Ramos (cell line): Measurements from ENCODE around the gene DCAF7.

Experiments
- in situ Hi-C: fragments of 300-500 bp; cut with MboI; formaldehyde crosslinking; loops from one replicate; pipeline ENCODE4 v1.14.3; 2022; ENCODE audit warnings: low sequenced_read_pairs; ENCODE audit not compliant: unreplicated experiment

DCAF7 gene

GRCh38 chr17:63543822-63544420 is 6.4 kb upstream of the DCAF7 start:
- in situ Hi-C loops, result no loop called here

DNA sequence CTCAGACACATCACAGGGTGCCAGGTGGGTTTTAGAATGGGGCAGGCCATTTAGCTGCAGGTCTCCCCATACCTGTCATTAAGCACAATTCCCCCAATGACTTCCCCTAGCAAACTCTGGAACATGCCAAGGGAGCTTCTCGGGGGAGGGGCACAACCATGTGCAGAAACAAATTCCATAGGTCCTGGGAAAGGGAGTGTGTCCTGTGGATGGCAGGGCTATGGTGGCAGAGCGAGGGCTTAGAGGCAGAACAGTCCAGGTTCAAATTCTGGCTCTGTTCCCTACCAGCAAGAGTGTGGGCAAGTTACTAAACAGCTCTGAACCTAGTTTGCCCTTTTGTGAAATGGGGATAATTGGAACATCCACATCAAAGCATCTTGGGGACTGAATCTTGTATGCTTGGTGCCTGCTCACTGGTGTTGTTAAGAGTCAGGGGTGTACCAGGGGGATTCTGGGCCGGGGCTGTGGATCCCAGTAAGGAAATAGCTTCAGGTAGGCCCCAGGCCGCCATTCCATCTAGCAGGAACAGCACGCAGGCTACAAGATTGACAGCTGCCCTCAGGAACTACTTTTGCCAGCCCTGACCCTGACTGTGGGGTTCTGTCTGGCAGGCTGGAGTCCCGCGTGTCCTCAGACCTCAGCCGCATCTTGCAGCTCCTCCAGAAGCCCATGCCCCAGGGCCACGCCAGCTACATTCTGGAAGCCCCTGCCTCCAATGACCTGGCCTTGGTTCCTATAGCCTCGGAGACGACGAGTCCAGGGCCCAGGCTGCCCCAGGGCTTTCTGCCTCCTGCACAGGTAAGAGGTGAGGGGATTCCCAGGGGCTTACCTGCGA is 5.6 kb upstream of the DCAF7 start:
- in situ Hi-C loops, result no loop called here

- in situ Hi-C loops, result no loop called here
Observed at GRCh38 chr17:63546308-63547082, 3.8 kb upstream of the DCAF7 start.

DNA sequence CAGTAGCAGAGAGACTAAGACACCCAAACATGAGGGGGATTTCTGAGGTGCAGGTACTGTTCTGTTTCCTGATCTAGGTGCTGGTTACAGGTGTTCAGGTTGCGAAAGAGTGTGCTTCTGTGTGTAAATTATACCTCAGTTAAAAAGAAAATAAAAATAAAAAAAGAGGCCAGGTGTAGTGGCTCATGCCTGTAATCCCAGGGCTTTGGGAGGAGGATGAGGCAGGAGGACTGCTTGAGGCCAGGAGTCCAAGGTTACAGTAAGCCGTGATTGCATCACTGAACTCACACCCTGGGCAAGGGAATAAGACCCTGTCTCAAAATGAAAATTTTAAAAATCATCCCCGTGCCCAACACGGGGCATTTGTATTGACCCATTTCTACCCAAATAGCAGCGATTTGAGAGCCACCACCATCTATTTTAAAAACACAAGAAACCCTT is 3.2 kb upstream of the DCAF7 start:
- in situ Hi-C loops, result no loop called here

DNA sequence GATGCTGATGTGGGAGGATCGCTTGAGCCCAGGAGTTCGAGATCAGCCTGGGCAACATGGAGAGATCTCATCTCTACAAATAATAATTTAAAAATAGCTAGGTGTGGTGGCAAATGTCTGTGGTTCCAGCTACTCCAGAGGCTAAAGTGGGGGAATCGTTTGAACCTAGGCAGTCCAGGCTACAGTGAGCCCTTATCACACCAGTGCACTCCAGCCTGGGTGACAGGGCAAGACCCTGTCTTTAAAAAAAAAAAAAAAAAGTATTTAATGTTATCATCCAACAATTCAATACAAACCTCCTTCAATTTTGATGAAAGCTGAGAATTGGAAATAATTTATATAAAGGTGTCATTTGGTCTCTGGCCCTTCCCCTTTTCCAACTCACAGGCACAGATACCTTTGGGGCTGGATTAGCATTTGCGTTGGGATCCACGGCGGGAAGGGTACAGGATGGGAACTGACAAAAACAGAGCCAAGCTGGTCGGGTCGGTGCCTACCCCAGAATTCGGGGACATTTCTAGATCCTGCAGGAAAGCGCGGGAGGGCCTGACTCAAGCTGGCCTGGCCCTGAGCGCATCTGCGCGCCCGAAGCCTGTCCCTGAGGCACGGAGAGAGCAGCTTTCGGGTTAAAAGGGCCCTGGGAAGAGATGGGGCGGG is 860 bp upstream of the DCAF7 start:
- in situ Hi-C loops, result no loop called here

DNA sequence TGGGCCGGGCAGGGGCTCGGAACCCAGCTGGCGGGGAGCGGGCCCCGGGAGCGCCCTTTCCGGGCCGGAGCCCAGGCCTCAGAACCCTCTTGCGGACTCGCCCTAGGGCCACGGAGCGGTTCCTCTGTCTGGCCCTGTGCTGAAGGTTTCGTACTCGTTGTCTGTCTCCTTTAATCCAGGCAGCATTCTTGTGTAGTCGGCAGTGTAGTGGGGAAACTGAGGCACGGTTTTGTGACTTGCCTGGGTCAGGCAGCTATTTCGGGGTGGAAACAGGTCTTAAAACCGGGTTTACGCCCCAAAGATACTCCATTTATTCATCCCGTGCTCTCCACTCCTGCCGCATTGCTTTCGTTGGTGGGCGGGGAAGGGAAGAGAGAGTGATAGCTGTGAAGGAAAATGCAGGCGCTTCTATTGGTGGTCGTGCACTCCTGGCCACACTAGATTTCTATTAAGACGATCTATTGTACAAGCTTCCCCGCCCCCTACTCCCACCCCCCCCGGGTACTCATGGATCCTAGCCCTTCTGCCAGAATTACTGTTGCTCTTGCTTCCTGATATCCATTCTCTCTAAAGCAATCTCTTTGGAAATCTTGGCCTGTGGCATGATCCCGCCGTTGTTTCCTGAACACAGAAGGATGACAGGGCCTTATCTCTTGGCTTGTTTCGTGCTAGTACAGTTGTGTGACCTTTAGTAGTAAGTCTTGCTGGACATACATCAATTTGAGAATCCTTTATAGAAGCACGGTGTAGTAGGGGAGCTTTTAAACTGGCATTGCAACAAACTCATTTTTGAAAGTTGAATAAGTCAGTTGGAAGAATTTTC is 751 bp downstream of the DCAF7 start:
- in situ Hi-C loops, result no loop called here

- in situ Hi-C loops, result no loop called here
Observed at GRCh38 chr17:63552211-63552610, 1.9 kb downstream of the DCAF7 start.

GRCh38 chr17:63555500-63556156 is 5.4 kb downstream of the DCAF7 start:
- in situ Hi-C loops, result no loop called here

- in situ Hi-C loops, result no loop called here
Observed at GRCh38 chr17:63557416-63557815, 7.1 kb downstream of the DCAF7 start.

DNA sequence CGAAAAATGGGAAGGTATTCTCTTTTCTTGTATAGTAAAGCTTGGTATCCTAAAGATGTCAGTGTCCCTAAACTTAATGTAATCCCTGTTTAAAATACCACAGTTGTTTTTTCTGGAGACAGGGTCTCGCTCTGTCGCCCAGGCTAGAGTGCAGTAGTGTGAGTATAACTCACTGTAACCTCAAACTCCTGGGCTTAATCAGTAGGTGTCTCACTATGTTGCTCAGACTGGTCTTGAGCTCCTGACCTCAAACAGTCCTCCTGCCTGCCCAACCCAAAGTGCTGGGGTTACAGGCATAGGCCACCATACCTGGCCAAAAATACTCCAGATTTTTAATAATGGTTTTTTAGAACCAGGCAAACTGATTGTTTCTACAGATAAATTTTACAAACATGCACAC is 8.2 kb downstream of the DCAF7 start:
- in situ Hi-C loops, result no loop called here

DNA sequence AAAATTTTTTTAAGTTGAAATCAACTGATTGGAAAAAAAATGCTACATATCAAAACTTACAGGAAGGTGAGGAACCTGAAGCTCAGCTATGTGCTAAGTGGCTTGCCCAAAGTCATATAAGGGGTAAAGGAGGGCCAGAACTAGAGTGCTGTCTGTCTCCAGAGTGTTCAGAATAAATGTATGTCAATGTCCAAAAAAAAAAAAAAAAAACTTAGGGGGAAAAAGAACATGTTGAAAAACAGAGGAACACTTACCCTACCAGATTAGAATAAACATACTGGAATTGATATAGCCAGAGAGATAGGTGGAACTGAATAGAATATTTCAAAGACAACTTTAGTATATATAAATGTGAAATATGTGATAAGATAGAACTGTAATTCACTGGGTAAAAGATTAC is 11.5 kb downstream of the DCAF7 start:
- in situ Hi-C loops, result no loop called here

DNA sequence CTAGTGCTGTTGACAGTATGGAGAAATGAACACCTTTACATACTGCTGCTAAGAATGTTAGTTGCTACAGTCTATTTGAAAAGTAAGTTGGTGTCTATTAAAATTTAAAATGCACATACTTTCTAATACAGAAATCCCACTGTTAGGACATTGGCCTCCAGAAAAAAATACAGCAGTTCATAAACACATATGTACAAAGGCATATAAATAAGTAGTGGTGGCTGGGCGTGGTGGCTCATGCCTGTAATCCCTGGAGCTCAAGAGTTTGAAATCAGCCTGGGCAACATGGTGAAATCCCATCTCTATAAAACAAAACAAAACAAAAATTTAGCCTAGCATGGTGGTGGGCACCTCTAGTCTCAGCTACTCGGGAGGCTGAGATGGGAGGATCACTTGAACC is 13.1 kb downstream of the DCAF7 start:
- in situ Hi-C loops, result no loop called here

DNA sequence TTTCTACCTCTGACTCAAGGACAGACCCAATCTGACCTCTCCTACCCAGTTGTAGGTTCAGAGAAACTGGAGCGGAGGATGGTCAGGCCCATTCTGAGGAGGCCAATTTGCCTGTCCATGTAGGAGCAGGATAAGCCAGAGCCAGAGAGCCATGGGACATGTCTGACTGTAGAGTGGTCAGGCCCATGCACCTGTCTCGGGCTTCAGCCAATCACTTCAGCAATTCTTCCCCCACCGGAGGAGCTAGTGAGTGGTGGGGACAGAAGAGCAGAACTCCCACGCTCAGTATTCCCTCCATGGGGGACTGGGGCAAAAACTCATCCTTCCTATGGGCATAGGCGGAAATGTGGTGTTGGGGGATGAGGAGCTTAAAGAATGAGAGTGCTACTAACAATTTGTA is 14.3 kb downstream of the DCAF7 start:
- in situ Hi-C loops, result no loop called here

DNA sequence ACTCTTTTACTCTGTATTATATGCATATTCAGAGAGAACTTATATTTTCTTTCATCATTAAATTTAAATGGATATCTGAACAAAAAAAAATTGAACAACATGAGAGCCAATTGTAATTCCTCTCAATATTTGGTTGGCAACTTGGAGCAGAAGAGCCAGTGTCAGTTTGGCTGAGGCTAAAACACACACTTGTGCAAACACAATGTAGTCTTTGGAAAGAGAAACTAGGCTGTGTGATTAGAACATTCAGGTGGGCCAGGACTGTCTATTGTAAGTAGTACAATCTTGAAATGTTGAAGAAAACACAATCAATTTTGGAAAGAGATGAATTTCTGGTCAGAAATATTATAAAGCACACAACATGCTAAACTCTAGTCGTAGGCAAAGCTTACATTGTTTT is 17.0 kb downstream of the DCAF7 start:
- in situ Hi-C loops, result no loop called here

- in situ Hi-C loops, result no loop called here
Observed at GRCh38 chr17:63568563-63568962, 18.3 kb downstream of the DCAF7 start.

- in situ Hi-C loops, result no loop called here
Observed at GRCh38 chr17:63571632-63572310, 21.5 kb downstream of the DCAF7 start.

DNA sequence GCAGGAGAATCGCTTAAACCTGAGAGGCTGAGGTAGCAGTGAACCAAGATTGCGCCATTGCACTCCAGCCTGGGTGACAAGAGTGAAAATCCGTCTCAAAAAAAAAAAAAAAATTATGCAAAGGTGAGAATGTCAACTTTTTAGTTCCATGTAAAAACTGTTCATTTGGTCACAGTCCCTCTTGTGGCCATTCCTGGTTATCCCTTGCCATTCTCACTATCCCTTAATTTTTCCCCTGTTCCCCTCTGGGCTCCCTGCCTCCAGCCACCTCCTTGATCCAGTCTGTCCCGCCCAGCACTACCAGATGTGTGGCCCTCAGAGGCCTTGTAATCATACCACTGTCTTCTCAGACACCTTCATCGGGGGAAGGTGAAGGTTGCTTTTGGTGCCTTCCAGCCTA is 23.4 kb downstream of the DCAF7 start:
- in situ Hi-C loops, result no loop called here

DNA sequence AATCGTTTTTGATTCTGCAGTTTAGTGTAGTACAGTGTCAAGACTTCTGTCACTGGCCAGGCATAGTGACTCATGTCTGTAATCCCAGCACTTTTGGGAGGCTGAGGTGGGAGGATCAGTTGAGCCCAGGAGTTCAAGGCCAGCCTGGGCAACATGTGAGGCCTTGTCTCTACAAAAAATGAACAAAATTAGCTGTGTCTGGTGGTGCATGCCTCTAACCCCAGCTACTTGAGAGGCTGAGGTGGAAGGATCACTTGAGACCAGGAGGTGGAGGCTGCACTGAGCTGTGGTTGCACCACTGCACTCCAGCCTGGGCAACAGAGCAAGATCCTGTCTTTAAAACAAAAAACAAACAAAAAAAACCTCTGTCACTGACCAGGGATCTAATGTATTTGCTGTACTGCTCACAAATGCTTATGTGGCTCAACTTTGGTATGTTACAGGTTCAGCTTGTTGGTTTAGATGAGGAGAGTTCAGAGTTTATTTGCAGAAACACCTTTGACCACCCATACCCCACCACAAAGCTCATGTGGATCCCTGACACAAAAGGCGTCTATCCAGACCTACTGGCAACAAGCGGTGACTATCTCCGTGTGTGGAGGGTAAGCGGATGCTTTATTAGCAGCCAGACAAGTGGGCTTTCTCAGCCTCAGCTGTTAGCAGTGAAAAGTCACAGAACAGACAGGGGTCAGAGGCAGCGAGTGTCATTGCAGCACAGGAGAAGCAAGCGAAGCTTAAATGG is 27.9 kb downstream of the DCAF7 start:
- in situ Hi-C loops, result no loop called here
